ENCODE measurements around the gene ITGA4. TPM values are rescaled to one million over a fixed set of nuclear protein-coding genes. Genes with fewer than 3 reads are reported as not detected.

Gene ITGA4
- total and polyA plus RNA-seq, 2 donors (not counting 1 experiment from before 2014, with no cell fraction given) = 69.2 to 169 TPM

DNA sequence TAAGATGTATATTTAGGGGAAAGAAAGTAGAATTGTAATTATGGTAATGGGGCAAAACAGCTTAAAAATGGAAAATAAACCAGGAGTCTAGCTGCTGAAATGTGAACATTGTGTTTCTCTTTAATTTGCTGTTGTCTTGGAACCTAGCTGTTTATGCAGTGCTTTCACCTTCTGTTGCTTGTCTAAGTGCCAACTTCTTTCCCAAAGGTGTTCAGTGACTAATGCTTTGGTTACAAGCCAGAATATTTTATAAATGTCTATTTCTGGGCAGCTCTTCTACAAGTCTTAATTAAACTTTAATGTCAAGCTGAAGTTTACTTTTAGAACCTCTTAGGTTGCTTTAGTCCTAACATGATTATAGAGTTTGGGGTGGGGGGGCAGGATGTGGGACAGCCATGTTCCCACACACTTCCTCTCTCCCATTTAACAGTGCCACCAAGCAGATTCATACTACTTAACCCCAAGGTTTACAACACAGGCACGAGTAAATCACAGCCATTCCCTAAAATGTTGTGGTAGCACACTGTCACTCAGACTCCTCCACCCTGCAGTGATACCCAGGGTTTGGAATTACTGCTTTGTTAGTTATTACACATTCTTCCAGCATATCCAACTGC is 60.6 kb downstream of the ITGA4 start:
- H4K20me1 ChIP-seq (ENCODE audit: control insufficient read depth, insufficient read depth, low read length, poor library complexity, severe bottlenecking) = no peaks in the 10 kb centered on the region
- H3K27ac ChIP-seq (ENCODE audit: low read length in 2 of 2) = peak overlapping the region in 1 of 2 donors; percentile 53
- no peak overlapping the region for H3K9ac ChIP-seq (ENCODE audit: low read length)
- H2AFZ ChIP-seq (ENCODE audit: insufficient read depth, low read depth, low read length, poor library complexity, severe bottlenecking) = no peak overlapping the region
- CTCF ChIA-PET = no interaction called here
- no peak for ATAC-seq (ENCODE audit: low read depth)
- Mint-ChIP-seq H3K27ac (peak overlapping the region; percentile 57), H3K9me3 (ENCODE audit: insufficient read depth) (no peaks in the 10 kb centered on the region), H3K27me3 (no peaks in the 10 kb centered on the region), H3K4me1 (peaks cover 7% of the 10 kb centered on the region), H3K4me3 (no peak overlapping the region)
- H3K4me2 ChIP-seq (replicated peaks; ENCODE audit: low read depth, low read length, poor library complexity, severe bottlenecking) = no peak overlapping the region
- no peak for DNase-seq
- no peaks in the 10 kb centered on the region for H3K27me3 ChIP-seq (replicated peaks in 1 of 4; ENCODE audit: control extremely low read depth in 1 of 4, control insufficient read depth in 3 of 4, insufficient read depth in 4 of 4, low read length in 3 of 4)
- H3K9me3 ChIP-seq (ENCODE audit: control extremely low read depth in 1 of 3, control insufficient read depth in 2 of 3, insufficient read depth in 1 of 3, low read length in 2 of 3) = no peaks in the 10 kb centered on the region
- H3K4me3 ChIP-seq (ENCODE audit: control extremely low read depth in 1 of 5, extremely low read depth in 1 of 5, insufficient read depth in 1 of 5, low read depth in 2 of 5, low read length in 4 of 5) = no peak overlapping the region
- POLR2A ChIA-PET = no interaction called here
- H3K4me1 ChIP-seq (ENCODE audit: control insufficient read depth in 2 of 2, insufficient read depth in 2 of 2, low read length in 2 of 2) = peaks cover 0 to 2% of the 10 kb centered on the region in 2 donors
- no peaks in the 10 kb centered on the region for H3K79me2 ChIP-seq (ENCODE audit: control insufficient read depth, insufficient read depth, low read length)
- H3K36me3 ChIP-seq (replicated peaks in 1 of 2; ENCODE audit: control extremely low read depth in 1 of 2, control insufficient read depth in 1 of 2, extremely low read depth in 1 of 2, insufficient read depth in 2 of 2, low read length in 1 of 2) = peaks cover 8 to 83% of the 10 kb centered on the region in 2 experiments
- TF ChIP-seq, protein P1, sequence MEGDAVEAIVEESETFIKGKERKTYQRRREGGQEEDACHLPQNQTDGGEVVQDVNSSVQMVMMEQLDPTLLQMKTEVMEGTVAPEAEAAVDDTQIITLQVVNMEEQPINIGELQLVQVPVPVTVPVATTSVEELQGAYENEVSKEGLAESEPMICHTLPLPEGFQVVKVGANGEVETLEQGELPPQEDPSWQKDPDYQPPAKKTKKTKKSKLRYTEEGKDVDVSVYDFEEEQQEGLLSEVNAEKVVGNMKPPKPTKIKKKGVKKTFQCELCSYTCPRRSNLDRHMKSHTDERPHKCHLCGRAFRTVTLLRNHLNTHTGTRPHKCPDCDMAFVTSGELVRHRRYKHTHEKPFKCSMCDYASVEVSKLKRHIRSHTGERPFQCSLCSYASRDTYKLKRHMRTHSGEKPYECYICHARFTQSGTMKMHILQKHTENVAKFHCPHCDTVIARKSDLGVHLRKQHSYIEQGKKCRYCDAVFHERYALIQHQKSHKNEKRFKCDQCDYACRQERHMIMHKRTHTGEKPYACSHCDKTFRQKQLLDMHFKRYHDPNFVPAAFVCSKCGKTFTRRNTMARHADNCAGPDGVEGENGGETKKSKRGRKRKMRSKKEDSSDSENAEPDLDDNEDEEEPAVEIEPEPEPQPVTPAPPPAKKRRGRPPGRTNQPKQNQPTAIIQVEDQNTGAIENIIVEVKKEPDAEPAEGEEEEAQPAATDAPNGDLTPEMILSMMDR (IDR thresholded peaks at IDR 0.05) = no peak
- no peak for TF ChIP-seq EZH2 (IDR thresholded peaks at IDR 0.05; ENCODE audit: borderline replicate concordance, insufficient read depth, low read depth, low read length, poor library complexity, severe bottlenecking)
- 14% methylated on average over 1 of the region's 1 CpG for WGBS (ENCODE audit: insufficient coverage)
- intact Hi-C loops (cut with micrococcal nuclease) = loop anchor here (5.0 kb wide), 1 partner anchor 35 kb away; no protein-coding TSS in a partner anchor

DNA sequence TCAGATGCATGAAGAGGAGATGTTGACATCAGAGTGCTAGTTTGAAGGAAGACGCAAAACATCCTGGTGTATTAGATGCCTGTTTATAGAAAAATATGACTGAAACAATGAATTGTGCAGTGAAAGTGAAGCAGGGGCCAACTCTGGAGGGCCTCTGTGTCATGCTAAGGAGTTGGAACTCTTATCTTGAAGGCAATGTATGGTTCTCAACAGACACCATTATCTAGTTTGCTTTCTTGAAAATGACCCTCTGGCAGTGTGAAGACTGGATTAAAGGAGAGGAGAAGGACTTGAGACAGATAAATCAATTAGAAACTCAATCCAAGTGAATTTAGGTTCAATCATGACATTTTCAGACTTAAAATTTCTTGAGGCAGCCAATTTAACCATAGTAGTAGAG is 63.1 kb downstream of the ITGA4 start:
- no peaks in the 10 kb centered on the region for H3K27me3 ChIP-seq (replicated peaks in 1 of 4; ENCODE audit: control extremely low read depth in 1 of 4, control insufficient read depth in 3 of 4, insufficient read depth in 4 of 4, low read length in 3 of 4)
- no peaks in the 10 kb centered on the region for H4K20me1 ChIP-seq (ENCODE audit: control insufficient read depth, insufficient read depth, low read length, poor library complexity, severe bottlenecking)
- Mint-ChIP-seq H3K4me1 (peaks cover 7% of the 10 kb centered on the region), H3K9me3 (ENCODE audit: insufficient read depth) (no peaks in the 10 kb centered on the region), H3K27me3 (no peaks in the 10 kb centered on the region), H3K27ac (no peak overlapping the region), H3K4me3 (no peak overlapping the region)
- no peak overlapping the region for H3K9ac ChIP-seq (ENCODE audit: low read length)
- H3K27ac ChIP-seq (ENCODE audit: low read length in 2 of 2) = peak overlapping the region in 1 of 2 donors; percentile 44
- H3K9me3 ChIP-seq (ENCODE audit: control extremely low read depth in 1 of 3, control insufficient read depth in 2 of 3, insufficient read depth in 1 of 3, low read length in 2 of 3) = no peaks in the 10 kb centered on the region
- peaks cover 0 to 2% of the 10 kb centered on the region in 2 donors for H3K4me1 ChIP-seq (ENCODE audit: control insufficient read depth in 2 of 2, insufficient read depth in 2 of 2, low read length in 2 of 2)
- no peak overlapping the region for H2AFZ ChIP-seq (ENCODE audit: insufficient read depth, low read depth, low read length, poor library complexity, severe bottlenecking)
- ChIA-PET CTCF (no interaction called here), POLR2A (no interaction called here)
- peaks cover 1 to 82% of the 10 kb centered on the region in 2 experiments for H3K36me3 ChIP-seq (replicated peaks in 1 of 2; ENCODE audit: control extremely low read depth in 1 of 2, control insufficient read depth in 1 of 2, extremely low read depth in 1 of 2, insufficient read depth in 2 of 2, low read length in 1 of 2)
- ATAC-seq (ENCODE audit: low read depth) (no peak), DNase-seq (no peak)
- H3K4me2 ChIP-seq (replicated peaks; ENCODE audit: low read depth, low read length, poor library complexity, severe bottlenecking) = no peak overlapping the region
- no peaks in the 10 kb centered on the region for H3K79me2 ChIP-seq (ENCODE audit: control insufficient read depth, insufficient read depth, low read length)
- TF ChIP-seq, protein P1 (IDR thresholded peaks at IDR 0.05) = no peak
- no peak for TF ChIP-seq EZH2 (IDR thresholded peaks at IDR 0.05; ENCODE audit: borderline replicate concordance, insufficient read depth, low read depth, low read length, poor library complexity, severe bottlenecking)
- 100% methylated on average over 1 of the region's 1 CpG for WGBS (ENCODE audit: insufficient coverage)
- intact Hi-C loops (cut with micrococcal nuclease) = no loop called here
- no peak overlapping the region for H3K4me3 ChIP-seq (ENCODE audit: control extremely low read depth in 1 of 5, extremely low read depth in 1 of 5, insufficient read depth in 1 of 5, low read depth in 2 of 5, low read length in 4 of 5)

All from B cell (primary cell).